Measurements from ENCODE around the gene EML6. TPM values are rescaled to one million over a fixed set of nuclear protein-coding genes. Genes with fewer than 3 reads are reported as not detected.

EML6 gene
- total RNA-seq, 1 experiment from 2014 or later = 5.2 TPM

GRCh38 chr2:54728669-54729120 is 5.2 kb downstream of the EML6 start:
- Histone ChIP-seq H3K4me3 (ENCODE audit: low read depth, low read length) (no peak overlapping the region), H3K36me3 (ENCODE audit: control insufficient read depth, insufficient read depth, low read length) (no peaks in the 10 kb centered on the region), H3K4me1 (no peaks in the 10 kb centered on the region), H3K9me3 (peaks cover 10% of the 10 kb centered on the region; the same call in 1 of the 2 replicates), H3K27me3 (replicated peaks; ENCODE audit: control insufficient read depth, insufficient read depth, low read length) (no peaks in the 10 kb centered on the region)
- Mint-ChIP-seq H3K4me1 (ENCODE audit: low read depth, unreplicated experiment) (peaks cover 13% of the 10 kb centered on the region), H3K9me3 (ENCODE audit: unreplicated experiment) (no peaks in the 10 kb centered on the region), H3K36me3 (ENCODE audit: insufficient read depth, unreplicated experiment) (no peaks in the 10 kb centered on the region), H3K4me3 (ENCODE audit: unreplicated experiment) (no peak overlapping the region), H3K27ac (ENCODE audit: unreplicated experiment) (no peak overlapping the region), H3K27me3 (ENCODE audit: insufficient read depth, unreplicated experiment) (peaks cover 4% of the 10 kb centered on the region)
- ChIA-PET POLR2A (no interaction called here), CTCF (interaction anchor here (0.6 to 1.2 kb wide), 4 partner anchors 24 to 131 kb away, joined by 3 to 5 read pairs (median 3); no protein-coding TSS in a partner anchor)
- peak in 1 of 2 experiments; percentile 39 for DNase-seq
- BruUV-seq (replicated peaks) = no TSS peak
- no peak for TF ChIP-seq CTCF (IDR thresholded peaks at IDR 0.05; ENCODE audit: insufficient read depth in 1 of 2, low read depth in 1 of 2, low read length in 1 of 2, severe bottlenecking in 1 of 2, unreplicated experiment in 1 of 2)
- intact Hi-C loops (cut with micrococcal nuclease; ENCODE audit: unreplicated experiment) = no loop called here

- Mint-ChIP-seq H3K27ac (ENCODE audit: unreplicated experiment) (no peak overlapping the region), H3K9me3 (ENCODE audit: unreplicated experiment) (no peaks in the 10 kb centered on the region), H3K4me1 (ENCODE audit: low read depth, unreplicated experiment) (peaks cover 19% of the 10 kb centered on the region), H3K27me3 (ENCODE audit: insufficient read depth, unreplicated experiment) (no peaks in the 10 kb centered on the region), H3K4me3 (ENCODE audit: unreplicated experiment) (no peak overlapping the region), H3K36me3 (ENCODE audit: insufficient read depth, unreplicated experiment) (no peaks in the 10 kb centered on the region)
- H3K27me3 ChIP-seq (replicated peaks; ENCODE audit: control insufficient read depth, insufficient read depth, low read length) = no peaks in the 10 kb centered on the region
- DNase-seq = no peak
- no TSS peak for BruUV-seq (replicated peaks)
- intact Hi-C loops (cut with micrococcal nuclease; ENCODE audit: unreplicated experiment) = no loop called here
- ChIA-PET CTCF (no interaction called here), POLR2A (no interaction called here)
- no peak overlapping the region for H3K4me3 ChIP-seq (ENCODE audit: low read depth, low read length)
- H3K4me1 ChIP-seq = no peaks in the 10 kb centered on the region
- peaks cover 10% of the 10 kb centered on the region; the same call in 1 of the 2 replicates for H3K9me3 ChIP-seq
- H3K36me3 ChIP-seq (ENCODE audit: control insufficient read depth, insufficient read depth, low read length) = no peaks in the 10 kb centered on the region
- TF ChIP-seq CTCF (IDR thresholded peaks at IDR 0.05; ENCODE audit: insufficient read depth in 1 of 2, low read depth in 1 of 2, low read length in 1 of 2, severe bottlenecking in 1 of 2, unreplicated experiment in 1 of 2) = no peak
Observed at GRCh38 chr2:54735636-54736035, 12.2 kb downstream of the EML6 start.

GRCh38 chr2:54738281-54738680 is 14.8 kb downstream of the EML6 start:
- no peak overlapping the region for H3K4me3 ChIP-seq (ENCODE audit: low read depth, low read length)
- ChIA-PET POLR2A (no interaction called here), CTCF (no interaction called here)
- BruUV-seq (replicated peaks) = no TSS peak
- Mint-ChIP-seq H3K36me3 (ENCODE audit: insufficient read depth, unreplicated experiment) (no peaks in the 10 kb centered on the region), H3K4me1 (ENCODE audit: low read depth, unreplicated experiment) (peaks cover 27% of the 10 kb centered on the region), H3K4me3 (ENCODE audit: unreplicated experiment) (no peak overlapping the region), H3K27ac (ENCODE audit: unreplicated experiment) (no peak overlapping the region), H3K27me3 (ENCODE audit: insufficient read depth, unreplicated experiment) (no peaks in the 10 kb centered on the region), H3K9me3 (ENCODE audit: unreplicated experiment) (no peaks in the 10 kb centered on the region)
- no peak for DNase-seq
- H3K27me3 ChIP-seq (replicated peaks; ENCODE audit: control insufficient read depth, insufficient read depth, low read length) = no peaks in the 10 kb centered on the region
- peaks cover 5% of the 10 kb centered on the region; the same call in 1 of the 2 replicates for H3K4me1 ChIP-seq
- no peaks in the 10 kb centered on the region for H3K36me3 ChIP-seq (ENCODE audit: control insufficient read depth, insufficient read depth, low read length)
- TF ChIP-seq CTCF (IDR thresholded peaks at IDR 0.05; ENCODE audit: insufficient read depth in 1 of 2, low read depth in 1 of 2, low read length in 1 of 2, severe bottlenecking in 1 of 2, unreplicated experiment in 1 of 2) = no peak
- intact Hi-C loops (cut with micrococcal nuclease; ENCODE audit: unreplicated experiment) = no loop called here
- no peaks in the 10 kb centered on the region for H3K9me3 ChIP-seq

Measured in Caco-2 (cell line).